ENCODE measurements around the gene TGFBI. TPM values are rescaled to one million over a fixed set of nuclear protein-coding genes. Genes with fewer than 3 reads are reported as not detected.
A peak's percentile ranks its signal among the peaks of the same experiment; 100 is the strongest.

TGFBI gene
- total and polyA plus RNA-seq, 9 donors, result 164 to 351 (median 213) TPM

DNA sequence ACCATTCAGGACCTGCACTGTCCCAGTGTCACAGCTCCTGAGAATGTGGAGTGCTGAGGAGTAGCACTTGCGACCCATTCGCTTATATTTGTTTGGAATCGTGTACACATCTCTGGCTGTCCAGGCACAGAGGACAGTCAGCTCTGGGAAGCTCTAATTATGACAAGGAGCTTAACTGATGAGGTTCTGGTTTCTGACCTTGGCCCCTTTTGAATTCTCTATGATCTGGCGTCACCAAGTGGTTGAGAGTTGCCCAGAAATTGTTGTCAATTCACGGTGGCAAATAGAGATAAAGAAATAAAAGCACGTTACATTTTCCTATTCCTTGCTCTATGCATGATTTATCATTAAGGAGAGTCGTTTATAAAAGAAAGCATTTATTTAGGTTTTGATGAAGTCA lies 39.1 kb upstream of the TGFBI start:
- Histone ChIP-seq H3K4me1 (ENCODE audit: control insufficient read depth, insufficient read depth, low read length) (peaks cover 30% of the 10 kb centered on the region), H3K27me3 (ENCODE audit: control insufficient read depth, insufficient read depth, low read length) (no peaks in the 10 kb centered on the region), H3K9me3 (replicated peaks; ENCODE audit: control insufficient read depth, low read depth, low read length) (no peaks in the 10 kb centered on the region), H3K4me3 (ENCODE audit: low read length) (no peak overlapping the region), H3K36me3 (ENCODE audit: control insufficient read depth, insufficient read depth, low read length) (no peaks in the 10 kb centered on the region), H3K27ac (ENCODE audit: low read length) (no peak overlapping the region)
- DNase-seq, result peak; percentile 2
- 100% methylated on average over 2 of the region's 7 CpGs for WGBS (ENCODE audit: insufficient coverage)

DNA sequence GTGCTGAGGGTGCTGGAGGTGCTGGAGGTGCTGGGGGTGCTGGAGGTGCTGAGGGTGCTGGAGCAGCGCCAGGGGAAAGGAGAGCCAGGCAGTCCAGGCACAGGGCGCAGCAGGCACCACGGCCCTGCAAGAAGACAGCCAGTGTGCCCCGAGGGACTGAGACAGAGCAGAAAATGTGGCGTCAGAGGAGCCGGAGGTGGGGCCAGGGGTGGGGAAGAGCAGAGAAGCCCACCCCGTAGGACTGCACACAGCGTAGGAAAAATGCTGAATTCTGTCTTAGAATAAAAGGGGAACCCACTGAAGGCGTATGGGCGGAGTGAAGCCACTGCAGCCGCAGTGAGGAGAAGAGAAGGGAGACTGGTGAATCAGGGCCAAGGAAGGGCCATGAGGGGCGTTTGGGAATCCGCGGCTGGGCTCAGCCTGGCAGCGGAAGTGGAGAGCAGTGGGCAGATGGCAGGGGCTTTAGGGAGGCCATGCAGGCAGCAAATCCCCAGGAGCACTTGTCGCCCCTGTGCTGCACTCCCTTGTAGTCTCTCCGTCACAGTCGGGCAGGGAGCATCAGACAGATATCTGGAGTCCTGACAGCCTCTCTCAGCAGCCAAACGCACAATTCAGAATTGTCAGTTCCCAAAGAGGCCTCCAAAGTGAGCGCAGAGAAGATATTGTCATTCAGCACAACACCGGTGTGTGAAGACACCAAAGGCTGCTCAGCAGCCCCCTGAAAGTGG lies 38.1 kb upstream of the TGFBI start:
- H3K4me3 ChIP-seq (ENCODE audit: low read length), result no peak overlapping the region
- H3K36me3 ChIP-seq (ENCODE audit: control insufficient read depth, insufficient read depth, low read length), result no peaks in the 10 kb centered on the region
- H3K9me3 ChIP-seq (replicated peaks; ENCODE audit: control insufficient read depth, low read depth, low read length), result no peaks in the 10 kb centered on the region
- peaks cover 33% of the 10 kb centered on the region for H3K4me1 ChIP-seq (ENCODE audit: control insufficient read depth, insufficient read depth, low read length)
- peak; percentile 50 for DNase-seq
- H3K27me3 ChIP-seq (ENCODE audit: control insufficient read depth, insufficient read depth, low read length), result no peaks in the 10 kb centered on the region
- WGBS (ENCODE audit: insufficient coverage), result 48% methylated on average over 18 of the region's 21 CpGs
- H3K27ac ChIP-seq (ENCODE audit: low read length), result no peak overlapping the region

DNA sequence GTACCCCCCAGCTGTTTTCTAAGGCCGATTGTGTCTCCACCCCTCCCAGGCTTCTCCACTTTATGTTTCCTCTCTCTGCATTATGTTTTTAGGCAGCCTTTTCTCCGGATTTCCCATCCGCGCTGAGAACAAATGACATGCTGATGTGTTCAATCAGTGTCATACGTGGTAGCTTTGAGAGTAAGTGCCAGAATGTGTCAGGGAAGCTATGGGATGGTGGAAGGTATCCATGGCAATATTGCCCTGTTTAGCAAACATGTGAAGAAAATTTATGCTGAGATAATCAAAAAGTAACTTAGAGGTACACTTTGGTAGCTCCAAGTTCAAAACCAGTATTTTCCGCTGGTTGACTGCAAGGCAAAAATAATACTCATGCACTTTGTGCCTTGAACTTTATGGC lies 37.4 kb upstream of the TGFBI start:
- H3K36me3 ChIP-seq (ENCODE audit: control insufficient read depth, insufficient read depth, low read length), result no peaks in the 10 kb centered on the region
- peak; percentile 64 for DNase-seq
- no peak overlapping the region for H3K4me3 ChIP-seq (ENCODE audit: low read length)
- H3K9me3 ChIP-seq (replicated peaks; ENCODE audit: control insufficient read depth, low read depth, low read length), result no peaks in the 10 kb centered on the region
- 61% methylated on average over 5 of the region's 6 CpGs for WGBS (ENCODE audit: insufficient coverage)
- H3K4me1 ChIP-seq (ENCODE audit: control insufficient read depth, insufficient read depth, low read length), result peaks cover 33% of the 10 kb centered on the region
- H3K27me3 ChIP-seq (ENCODE audit: control insufficient read depth, insufficient read depth, low read length), result no peaks in the 10 kb centered on the region
- no peak overlapping the region for H3K27ac ChIP-seq (ENCODE audit: low read length)

DNA sequence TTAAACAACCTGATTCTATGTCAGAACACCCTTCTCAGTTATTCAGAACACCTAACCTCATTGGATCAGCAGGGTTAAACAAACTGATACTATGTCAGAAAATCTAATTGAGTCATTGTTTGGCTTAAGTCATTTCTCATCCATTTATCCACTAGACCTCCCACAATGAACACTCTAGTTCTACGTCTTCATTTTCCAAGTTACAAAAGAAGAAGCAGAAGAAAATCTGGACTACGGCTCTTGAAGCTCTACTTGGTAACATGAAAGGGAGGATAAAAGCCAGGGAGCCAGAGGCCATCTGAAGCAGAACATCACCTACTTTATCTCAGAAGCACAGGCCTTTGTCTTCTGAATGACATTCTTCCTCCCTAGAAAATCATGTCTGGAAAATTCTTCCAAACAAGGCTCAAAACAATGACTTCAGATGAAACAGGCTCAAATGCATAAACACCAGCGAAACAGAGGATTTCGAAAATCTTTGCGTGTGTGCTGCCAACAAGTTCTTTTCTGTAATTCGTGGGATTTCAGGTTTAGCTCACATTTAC lies 35.4 kb upstream of the TGFBI start:
- Histone ChIP-seq H3K36me3 (ENCODE audit: control insufficient read depth, insufficient read depth, low read length) (no peaks in the 10 kb centered on the region), H3K4me3 (ENCODE audit: low read length) (no peak overlapping the region), H3K4me1 (ENCODE audit: control insufficient read depth, insufficient read depth, low read length) (peaks cover 30% of the 10 kb centered on the region), H3K27me3 (ENCODE audit: control insufficient read depth, insufficient read depth, low read length) (no peaks in the 10 kb centered on the region), H3K9me3 (replicated peaks; ENCODE audit: control insufficient read depth, low read depth, low read length) (no peaks in the 10 kb centered on the region), H3K27ac (ENCODE audit: low read length) (peak overlapping the region; percentile 89)
- peak; percentile 89 for DNase-seq
- 44% methylated on average over 3 of the region's 6 CpGs for WGBS (ENCODE audit: insufficient coverage)

DNA sequence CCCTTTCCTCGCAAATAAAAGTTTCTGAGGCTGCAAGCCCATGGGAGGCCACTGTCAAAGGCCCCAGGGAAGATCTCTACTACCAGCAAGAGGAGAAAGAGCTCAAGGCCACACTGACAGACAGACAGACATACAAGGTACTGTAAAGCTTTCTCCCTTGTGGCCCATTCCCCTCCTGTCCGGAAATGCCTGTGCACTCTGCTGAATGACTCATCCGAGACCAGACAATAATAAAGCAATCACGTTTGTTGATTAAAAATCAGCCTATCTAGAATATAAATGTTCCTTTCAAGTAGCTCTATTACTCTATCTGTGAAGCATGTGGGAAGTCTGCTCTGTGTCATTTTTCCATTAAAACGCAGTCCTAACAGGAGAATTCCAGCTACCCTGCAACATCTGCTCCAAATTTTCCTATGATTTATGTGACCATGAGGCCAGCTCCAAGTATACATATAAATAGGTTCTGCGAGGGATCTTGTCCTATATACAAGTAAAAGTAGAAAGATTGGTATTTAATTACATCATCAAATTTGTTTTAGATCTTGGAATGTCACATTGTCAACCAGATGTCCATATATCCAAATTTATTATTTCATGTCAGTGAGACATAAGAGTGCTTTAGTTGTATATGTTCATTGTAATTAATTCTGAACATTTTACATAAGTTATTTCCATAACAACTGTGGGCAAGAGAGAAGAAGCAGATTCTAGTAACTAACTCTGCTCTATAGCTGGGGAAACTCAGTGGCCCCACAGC lies 34.7 kb upstream of the TGFBI start:
- H3K27ac ChIP-seq (ENCODE audit: low read length), result peak overlapping the region; percentile 89
- no peaks in the 10 kb centered on the region for H3K27me3 ChIP-seq (ENCODE audit: control insufficient read depth, insufficient read depth, low read length)
- no peaks in the 10 kb centered on the region for H3K9me3 ChIP-seq (replicated peaks; ENCODE audit: control insufficient read depth, low read depth, low read length)
- H3K36me3 ChIP-seq (ENCODE audit: control insufficient read depth, insufficient read depth, low read length), result no peaks in the 10 kb centered on the region
- H3K4me3 ChIP-seq (ENCODE audit: low read length), result no peak overlapping the region
- WGBS (ENCODE audit: insufficient coverage), result 17% methylated on average over 2 of the region's 6 CpGs
- peak; percentile 96 for DNase-seq
- H3K4me1 ChIP-seq (ENCODE audit: control insufficient read depth, insufficient read depth, low read length), result peaks cover 30% of the 10 kb centered on the region

DNA sequence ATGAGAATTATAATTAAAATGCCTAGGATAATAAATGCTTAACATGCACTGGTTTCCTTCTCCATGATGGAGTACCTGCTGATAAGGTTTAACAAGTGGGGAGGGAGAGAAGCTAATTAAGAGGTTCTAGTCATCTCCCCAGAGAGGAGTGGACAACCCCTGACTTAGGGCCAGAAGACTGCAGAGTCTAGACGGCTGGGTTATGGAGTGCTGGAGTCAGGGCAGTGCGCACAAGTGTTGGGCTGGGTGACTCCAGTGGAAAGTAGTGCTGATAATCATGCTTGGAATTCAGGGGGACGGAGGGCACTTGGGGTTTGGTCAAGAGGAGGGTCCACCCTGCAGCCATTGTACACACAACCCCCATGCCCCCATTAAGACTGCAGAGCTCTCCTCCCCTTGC lies 32.8 kb upstream of the TGFBI start:
- no peak overlapping the region for H3K4me3 ChIP-seq (ENCODE audit: low read length)
- 89% methylated on average over 2 of the region's 3 CpGs for WGBS (ENCODE audit: insufficient coverage)
- no peaks in the 10 kb centered on the region for H3K9me3 ChIP-seq (replicated peaks; ENCODE audit: control insufficient read depth, low read depth, low read length)
- no peak for DNase-seq
- no peaks in the 10 kb centered on the region for H3K27me3 ChIP-seq (ENCODE audit: control insufficient read depth, insufficient read depth, low read length)
- no peak overlapping the region for H3K27ac ChIP-seq (ENCODE audit: low read length)
- H3K36me3 ChIP-seq (ENCODE audit: control insufficient read depth, insufficient read depth, low read length), result no peaks in the 10 kb centered on the region
- H3K4me1 ChIP-seq (ENCODE audit: control insufficient read depth, insufficient read depth, low read length), result peaks cover 25% of the 10 kb centered on the region

DNA sequence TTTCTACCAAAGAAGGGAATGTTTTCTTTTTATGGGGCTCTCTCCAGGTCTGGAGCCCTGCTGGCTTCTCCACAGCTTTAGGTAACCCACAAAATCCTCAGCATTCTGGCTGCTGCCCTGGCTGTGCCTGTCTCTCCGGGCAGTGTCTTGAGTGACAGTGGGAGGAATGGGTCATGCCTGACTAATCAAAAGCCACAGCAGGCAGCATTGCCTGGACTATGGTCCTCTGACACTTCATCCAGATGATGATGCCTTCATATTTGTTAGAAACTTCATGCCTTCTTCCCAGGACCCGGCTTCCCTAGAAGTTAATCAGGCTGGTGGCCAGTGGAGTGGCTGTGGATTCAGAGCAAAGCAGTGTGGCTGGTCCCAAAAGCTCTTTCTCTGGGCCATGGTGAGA lies 32.2 kb upstream of the TGFBI start:
- DNase-seq, result no peak
- Histone ChIP-seq H3K36me3 (ENCODE audit: control insufficient read depth, insufficient read depth, low read length) (no peaks in the 10 kb centered on the region), H3K9me3 (replicated peaks; ENCODE audit: control insufficient read depth, low read depth, low read length) (no peaks in the 10 kb centered on the region), H3K4me1 (ENCODE audit: control insufficient read depth, insufficient read depth, low read length) (peaks cover 26% of the 10 kb centered on the region), H3K27ac (ENCODE audit: low read length) (no peak overlapping the region), H3K4me3 (ENCODE audit: low read length) (no peak overlapping the region), H3K27me3 (ENCODE audit: control insufficient read depth, insufficient read depth, low read length) (no peaks in the 10 kb centered on the region)
- WGBS (ENCODE audit: insufficient coverage), result 89% methylated on average over 1 of the region's 2 CpGs

DNA sequence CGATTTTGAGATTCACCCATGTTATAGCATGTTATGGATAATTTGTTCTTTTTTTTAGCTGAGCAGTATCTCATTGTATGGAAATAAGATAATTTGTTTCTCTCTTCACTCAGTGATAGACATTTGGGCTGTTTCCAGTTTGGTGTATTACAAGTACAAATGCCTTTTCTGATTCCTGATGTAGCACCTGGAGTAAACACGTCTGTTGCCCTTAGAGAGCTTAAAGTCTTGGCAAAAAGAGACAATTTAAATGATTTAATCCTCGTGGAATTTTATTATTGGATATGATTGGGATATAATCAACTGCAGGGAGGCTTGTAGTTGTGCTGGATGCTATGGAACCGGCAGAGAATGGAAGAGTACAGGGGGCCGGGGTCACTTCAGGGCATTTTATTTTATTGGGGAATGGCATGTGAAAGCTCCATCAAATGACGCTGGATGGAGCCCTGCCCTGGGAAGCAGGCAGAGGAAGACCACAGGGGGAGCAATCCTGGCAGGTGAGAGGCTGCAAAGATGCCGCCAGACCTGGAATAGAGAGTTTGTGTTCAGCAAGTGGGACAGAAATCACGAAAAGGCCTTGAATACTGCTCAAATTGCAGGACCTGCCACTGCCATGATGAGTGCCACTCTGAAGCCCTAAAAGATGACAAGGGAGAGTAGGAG lies 31.0 kb upstream of the TGFBI start:
- Histone ChIP-seq H3K27me3 (ENCODE audit: control insufficient read depth, insufficient read depth, low read length) (no peaks in the 10 kb centered on the region), H3K9me3 (replicated peaks; ENCODE audit: control insufficient read depth, low read depth, low read length) (no peaks in the 10 kb centered on the region), H3K27ac (ENCODE audit: low read length) (no peak overlapping the region), H3K4me3 (ENCODE audit: low read length) (no peak overlapping the region), H3K4me1 (ENCODE audit: control insufficient read depth, insufficient read depth, low read length) (peaks cover 30% of the 10 kb centered on the region), H3K36me3 (ENCODE audit: control insufficient read depth, insufficient read depth, low read length) (no peaks in the 10 kb centered on the region)
- DNase-seq, result no peak
- 45% methylated on average over 6 of the region's 8 CpGs for WGBS (ENCODE audit: insufficient coverage)

DNA sequence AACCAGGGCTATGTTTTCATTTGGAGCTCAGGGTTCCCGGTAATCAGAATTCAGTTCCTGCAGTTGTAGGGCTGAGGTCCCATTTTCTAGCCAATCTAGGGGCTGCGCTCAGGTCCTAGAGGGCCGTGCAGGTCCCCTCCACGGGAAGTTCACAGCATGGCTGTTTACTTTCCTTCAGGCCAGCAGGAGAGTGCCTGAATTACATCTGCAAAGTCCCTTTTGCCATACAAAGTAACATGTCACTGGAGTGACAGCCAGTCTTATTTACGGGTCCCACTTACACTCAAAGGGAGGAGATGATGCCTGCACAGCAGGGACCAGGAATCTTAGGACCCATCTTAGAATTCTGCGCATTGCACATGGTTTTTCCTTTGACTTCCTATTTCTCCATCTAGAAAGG lies 29.9 kb upstream of the TGFBI start:
- WGBS (ENCODE audit: insufficient coverage), result 83% methylated on average over 4 of the region's 6 CpGs
- Histone ChIP-seq H3K9me3 (replicated peaks; ENCODE audit: control insufficient read depth, low read depth, low read length) (no peaks in the 10 kb centered on the region), H3K27me3 (ENCODE audit: control insufficient read depth, insufficient read depth, low read length) (no peaks in the 10 kb centered on the region), H3K36me3 (ENCODE audit: control insufficient read depth, insufficient read depth, low read length) (no peaks in the 10 kb centered on the region), H3K4me1 (ENCODE audit: control insufficient read depth, insufficient read depth, low read length) (peaks cover 21% of the 10 kb centered on the region), H3K27ac (ENCODE audit: low read length) (peak overlapping the region; percentile 29), H3K4me3 (ENCODE audit: low read length) (no peak overlapping the region)
- no peak for DNase-seq
